Smooth muscle cell (in vitro differentiated cells): Measurements from ENCODE around the gene C19orf38. TPM values are rescaled to one million over a fixed set of nuclear protein-coding genes. Genes with fewer than 3 reads are reported as not detected.
A peak's percentile ranks its signal among the peaks of the same experiment; 100 is the strongest.

Experiments used
- DNase-seq: peaks from one replicate; lab custom pipeline; 2025; ENCODE audit not compliant: unreplicated experiment; lab: John Stamatoyannopoulos, UW
- H2AFZ ChIP-seq: fragments of 200-600 bp; sonication (generic); 2 replicates; pipeline ENCODE4 v1.6.0; 2016; ENCODE audit warnings: antibody characterized with exemption, low read depth, mild to moderate bottlenecking
- H3F3A ChIP-seq: fragments of 200-600 bp; sonication (generic); 2 replicates; pipeline ENCODE4 v1.6.0; 2017; ENCODE audit warnings: antibody characterized with exemption, low read depth
- H3K27ac ChIP-seq: fragments of 200-600 bp; sonication (generic); 2 replicates; pipeline ENCODE4 v1.5.1; 2016; ENCODE audit warnings: low read depth, mild to moderate bottlenecking
- H3K27me3 ChIP-seq: fragments of 200-600 bp; sonication (generic); 2 replicates; pipeline ENCODE4 v1.6.1; 2016; ENCODE audit warnings: low read depth, mild to moderate bottlenecking
- H3K36me3 ChIP-seq: fragments of 200-600 bp; sonication (generic); 2 replicates; pipeline ENCODE4 v1.5.1; 2016; ENCODE audit warnings: low read depth
- H3K4me1 ChIP-seq: fragments of 200-600 bp; sonication (generic); 2 replicates; pipeline ENCODE4 v1.5.1; 2016; ENCODE audit warnings: low read depth
- H3K4me2 ChIP-seq: fragments of 200-600 bp; sonication (generic); 2 replicates; pipeline ENCODE4 v1.6.0; 2016; ENCODE audit warnings: mild to moderate bottlenecking
- H3K4me3 ChIP-seq: fragments of 200-600 bp; sonication (generic); 2 replicates; pipeline ENCODE4 v1.5.1; 2016; ENCODE audit warnings: mild to moderate bottlenecking
- H3K79me2 ChIP-seq: fragments of 200-600 bp; sonication (generic); 2 replicates; pipeline ENCODE4 v1.6.0; 2016; ENCODE audit warnings: low read depth, mild to moderate bottlenecking
- H3K9ac ChIP-seq: fragments of 200-600 bp; sonication (generic); 2 replicates; pipeline ENCODE4 v1.6.0; 2016; ENCODE audit warnings: low read depth
- H3K9me3 ChIP-seq: fragments of 200-600 bp; sonication (generic); replicated peaks from 2 replicates; pipeline ENCODE4 v1.5.1; 2016; ENCODE audit warnings: low read depth
- H4K20me1 ChIP-seq: fragments of 200-600 bp; sonication (generic); 2 replicates; pipeline ENCODE4 v1.6.0; 2016; ENCODE audit warnings: low read depth
- WGBS: methylation state at CpG from one replicate; pipeline ENCODE4 v1.1.7; 2016; ENCODE audit warnings: low lambda C conversion rate; 5-methylcytosine and 5-hydroxymethylcytosine counted together
- polyA plus RNA-seq: library from polyadenylated mRNA; unstranded; fragments of >200 nt; fragmentation: Nextera tagmentation; extraction: Ambion mirVana; gene quantifications from 2 replicates; pipeline ENCODE4 v1.2.1, GENCODE V29; 2016
- total RNA-seq: library from RNA; depleted of rRNA; stranded (reverse); fragments of >200 nt; gene quantifications from 2 replicates; pipeline ENCODE4 v1.2.3, GENCODE V29; 2014
- TF ChIP-seq, protein P1 (sequence below): fragments of 200-600 bp; sonication (generic); IDR thresholded peaks from 2 replicates; pipeline ENCODE4 v1.5.1; 2017; ENCODE audit warnings: borderline replicate concordance, mild to moderate bottlenecking, antibody characterized with exemption; ENCODE audit not compliant: insufficient read depth, poor library complexity, severe bottlenecking

C19orf38 gene
- total and polyA plus RNA-seq, 2 experiments from 2014 or later, result 0.13 to 1.5 TPM

DNA sequence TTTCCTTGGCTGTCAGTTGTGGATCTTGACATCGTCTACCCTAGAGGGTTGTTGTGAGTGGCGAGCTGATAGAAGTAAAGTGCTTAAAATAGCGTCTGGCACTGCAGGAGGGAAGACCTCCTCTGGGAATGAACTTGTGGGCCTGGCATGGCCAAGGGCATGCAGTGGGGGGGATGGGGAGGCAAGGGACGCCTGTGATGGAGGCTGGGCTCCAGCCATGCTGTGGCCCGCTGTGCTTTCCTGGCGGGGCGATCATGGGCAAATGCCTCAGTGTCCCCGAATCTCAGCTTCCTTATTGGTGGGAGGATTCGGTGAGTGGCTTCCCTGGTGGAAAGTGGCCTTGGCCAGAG is 33.9 kb downstream of the C19orf38 start:
- no peaks in the 10 kb centered on the region for H3K36me3 ChIP-seq
- WGBS, result 77% methylated on average over 9 of the region's 9 CpGs
- DNase-seq, result no peak

DNA sequence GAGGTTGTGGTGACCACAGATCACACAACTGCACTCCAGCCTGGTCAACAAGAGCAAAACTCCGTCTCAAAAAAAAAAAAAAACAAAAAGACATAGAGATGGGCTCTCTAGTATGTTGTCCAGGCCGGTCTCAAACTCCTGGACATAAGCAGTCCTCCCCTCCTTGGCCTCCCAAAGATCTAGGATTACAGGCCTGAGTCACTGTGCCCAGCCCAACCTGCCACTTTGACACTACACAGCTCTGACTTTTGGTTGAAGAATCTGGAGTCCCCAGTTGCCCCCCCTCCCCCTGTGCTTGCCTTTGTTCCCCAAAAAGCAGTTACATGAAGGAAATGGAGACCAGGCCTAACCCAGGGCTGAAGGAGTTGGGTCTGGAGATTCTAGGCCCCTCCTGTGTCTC is 36.1 kb downstream of the C19orf38 start:
- no peaks in the 10 kb centered on the region for H3K9me3 ChIP-seq
- H3K4me1 ChIP-seq, result peaks cover 52% of the 10 kb centered on the region
- TF ChIP-seq, protein P1, sequence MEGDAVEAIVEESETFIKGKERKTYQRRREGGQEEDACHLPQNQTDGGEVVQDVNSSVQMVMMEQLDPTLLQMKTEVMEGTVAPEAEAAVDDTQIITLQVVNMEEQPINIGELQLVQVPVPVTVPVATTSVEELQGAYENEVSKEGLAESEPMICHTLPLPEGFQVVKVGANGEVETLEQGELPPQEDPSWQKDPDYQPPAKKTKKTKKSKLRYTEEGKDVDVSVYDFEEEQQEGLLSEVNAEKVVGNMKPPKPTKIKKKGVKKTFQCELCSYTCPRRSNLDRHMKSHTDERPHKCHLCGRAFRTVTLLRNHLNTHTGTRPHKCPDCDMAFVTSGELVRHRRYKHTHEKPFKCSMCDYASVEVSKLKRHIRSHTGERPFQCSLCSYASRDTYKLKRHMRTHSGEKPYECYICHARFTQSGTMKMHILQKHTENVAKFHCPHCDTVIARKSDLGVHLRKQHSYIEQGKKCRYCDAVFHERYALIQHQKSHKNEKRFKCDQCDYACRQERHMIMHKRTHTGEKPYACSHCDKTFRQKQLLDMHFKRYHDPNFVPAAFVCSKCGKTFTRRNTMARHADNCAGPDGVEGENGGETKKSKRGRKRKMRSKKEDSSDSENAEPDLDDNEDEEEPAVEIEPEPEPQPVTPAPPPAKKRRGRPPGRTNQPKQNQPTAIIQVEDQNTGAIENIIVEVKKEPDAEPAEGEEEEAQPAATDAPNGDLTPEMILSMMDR, result no peak
- peaks cover 100% of the 10 kb centered on the region for H4K20me1 ChIP-seq
- DNase-seq, result peak; percentile 20
- H3K79me2 ChIP-seq, result peaks cover 93% of the 10 kb centered on the region
- H3K4me3 ChIP-seq, result no peak overlapping the region
- H3K9ac ChIP-seq, result no peak overlapping the region
- H3F3A ChIP-seq, result peaks cover 30% of the 10 kb centered on the region
- 9% methylated on average over 2 of the region's 2 CpGs for WGBS
- no peaks in the 10 kb centered on the region for H3K27me3 ChIP-seq
- H2AFZ ChIP-seq, result no peak overlapping the region
- no peaks in the 10 kb centered on the region for H3K36me3 ChIP-seq
- H3K27ac ChIP-seq, result peak overlapping the region; percentile 84
- H3K4me2 ChIP-seq, result peak overlapping the region; percentile 53

More for the DNA sequence above, 33.9 kb downstream of the C19orf38 start:
- H3F3A ChIP-seq, result peaks cover 32% of the 10 kb centered on the region
- H3K4me3 ChIP-seq, result no peak overlapping the region
- H2AFZ ChIP-seq, result no peak overlapping the region
- no peak overlapping the region for H3K27ac ChIP-seq
- H3K79me2 ChIP-seq, result peaks cover 93% of the 10 kb centered on the region
- H3K9ac ChIP-seq, result no peak overlapping the region
- no peaks in the 10 kb centered on the region for H3K9me3 ChIP-seq
- H3K27me3 ChIP-seq, result no peaks in the 10 kb centered on the region
- TF ChIP-seq, protein P1, result no peak
- H3K4me1 ChIP-seq, result peaks cover 34% of the 10 kb centered on the region
- no peak overlapping the region for H3K4me2 ChIP-seq
- H4K20me1 ChIP-seq, result peaks cover 100% of the 10 kb centered on the region

DNA sequence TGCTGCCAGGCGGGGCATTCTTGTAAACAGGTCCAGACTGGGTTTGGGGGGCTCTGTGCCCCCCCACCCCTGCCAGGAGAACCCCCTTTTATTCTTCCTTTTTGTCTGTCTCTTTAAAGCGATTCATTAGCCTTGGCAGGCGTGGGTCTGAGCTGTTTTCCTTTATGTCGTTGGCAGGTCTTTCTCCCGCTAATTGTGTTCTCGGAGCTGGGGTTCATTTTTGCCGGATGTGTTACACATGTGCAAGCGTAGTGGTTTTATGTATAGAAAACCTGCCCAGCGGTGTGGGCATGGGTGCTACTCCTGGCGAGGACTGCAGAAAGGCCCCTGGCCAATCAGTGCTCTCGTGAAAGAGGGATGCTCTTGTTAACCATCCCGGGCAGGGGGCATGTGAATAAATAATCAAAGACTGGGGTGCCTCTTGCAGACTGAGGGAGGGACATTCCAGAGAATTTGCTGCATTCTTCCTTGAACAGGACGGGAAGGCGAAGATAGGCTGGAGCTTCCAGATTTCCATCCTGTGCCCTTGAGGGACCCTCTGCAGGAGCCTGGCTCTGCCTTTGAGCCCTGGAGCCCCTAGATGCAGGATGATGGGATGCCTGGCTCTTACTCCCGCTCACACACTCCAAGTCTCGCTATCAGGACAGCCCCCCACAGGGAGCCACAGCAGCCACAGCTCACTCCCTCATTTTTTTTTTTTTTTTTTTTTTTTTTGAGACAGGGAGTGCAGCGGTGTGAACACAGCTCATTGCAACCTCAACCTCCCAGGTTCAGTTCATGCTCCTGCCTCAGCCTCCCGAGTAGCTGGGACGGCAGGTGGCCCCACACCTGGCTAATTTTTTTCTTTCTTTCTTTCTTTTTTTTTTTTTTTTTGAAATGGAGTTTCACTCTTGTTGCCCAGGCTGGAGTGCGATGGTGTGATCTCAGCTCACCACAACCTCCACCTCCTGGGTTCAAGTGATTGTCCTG is 37.3 kb downstream of the C19orf38 start:
- WGBS, result 77% methylated on average over 20 of the region's 20 CpGs
- Histone ChIP-seq H3K4me3 (no peak overlapping the region), H3K36me3 (no peaks in the 10 kb centered on the region), H3K9me3 (no peaks in the 10 kb centered on the region), H3F3A (peaks cover 24% of the 10 kb centered on the region), H4K20me1 (peaks cover 100% of the 10 kb centered on the region), H3K4me2 (no peak overlapping the region), H3K27me3 (no peaks in the 10 kb centered on the region), H2AFZ (no peak overlapping the region), H3K4me1 (peaks cover 49% of the 10 kb centered on the region), H3K27ac (peak overlapping the region; percentile 84), H3K79me2 (peaks cover 92% of the 10 kb centered on the region), H3K9ac (no peak overlapping the region)
- DNase-seq, result no peak
- TF ChIP-seq, protein P1, result no peak
